Adrenal gland (tissue), 12 donors: Measurements from ENCODE around the gene ST6GALNAC3. TPM values are rescaled to one million over a fixed set of nuclear protein-coding genes. Genes with fewer than 3 reads are reported as not detected.

Source experiments
- DNase-seq, 7 donors: peaks; one replicate each; pipeline ENCODE4 v3.0.0-alpha.2; 2019 to 2020
- H3K27ac ChIP-seq, 5 donors: fragments of 200-600 bp; sonication (generic) in 4 of 5; 1 replicate in 3 of 5; 2 replicates in 2 of 5; pipeline versions ENCODE4 v1.5.1 to v1.8.0; 2016 to 2020; ENCODE audit warnings: mild to moderate bottlenecking in 1 of 5
- H3K27me3 ChIP-seq: fragments of 200-600 bp; 2 replicates; pipeline ENCODE4 v1.8.0; 2021
- H3K36me3 ChIP-seq, 2 donors: fragments of 200-600 bp; replicated peaks in 1 of 2; 1 replicate in 1 of 2; 2 replicates in 1 of 2; pipeline versions ENCODE4 v1.5.1 to v1.8.0; 2018 to 2022
- H3K4me1 ChIP-seq, 2 donors: fragments of 200-600 bp; replicated peaks in 1 of 2; 1 replicate in 1 of 2; 2 replicates in 1 of 2; pipeline versions ENCODE4 v1.5.1 to v1.8.0; 2018 to 2021
- H3K4me3 ChIP-seq, 4 donors: fragments of 200-600 bp; sonication (generic) in 3 of 4; one replicate each; pipeline ENCODE4 v1.5.1; 2016 to 2018
- H3K9me3 ChIP-seq, 3 donors: fragments of 200-600 bp; sonication (generic) in 1 of 3; replicated peaks in 1 of 3; 1 replicate in 2 of 3; 2 replicates in 1 of 3; pipeline versions ENCODE4 v1.5.1 to v1.8.0; 2016 to 2021
- POLR2A ChIP-seq, 2 donors: fragments of 450-650 bp; IDR thresholded peaks; one replicate each; pipeline ENCODE4 v1.6.1; 2017; ENCODE audit warnings: antibody characterized with exemption in 2 of 2, mild to moderate bottlenecking in 2 of 2, moderate library complexity in 1 of 2
- WGBS, 4 donors: extraction: QIAGEN DNeasy Blood & Tissue Kit in 2 of 4; methylation state at CpG; one replicate each; pipeline versions ENCODE4 v1.1.5 to v1.1.7; 2013 to 2017; 5-methylcytosine and 5-hydroxymethylcytosine counted together
- intact Hi-C, 2 donors: fragments of 100-400 bp; cut with DNase I; formaldehyde crosslinking; loops; one replicate each; pipeline versions ENCODE4 v1.14.1 to v1.15.0; 2022 to 2023
- polyA plus RNA-seq, 3 donors: library from polyadenylated mRNA; stranded (reverse); fragments of 200-250 nt in 2 of 3; fragments of 350-450 nt in 1 of 3; fragmentation: Illumina TruSeq in 1 of 3; extraction: RNeasy Lipid Tissue Mini Kit (QIAGEN cat#74804) in 1 of 3; gene quantifications; one replicate each; pipeline ENCODE4 v1.2.3, GENCODE V29; 2013 to 2014
- total RNA-seq, 9 donors: library from RNA; depleted of rRNA in 4 of 9; stranded (reverse); fragments of >200 nt in 4 of 9; fragments of 120-200 nt in 1 of 9; fragmentation: NEBNext Ultra II Directional in 1 of 9; extraction: Animal tissue kit (Norgen Biotek cat#: 25700) in 1 of 9; gene quantifications; one replicate each; pipeline versions ENCODE4 v1.1.0 to v1.2.4, GENCODE V29; 2013 to 2023
- TF ChIP-seq, protein P1 (sequence below), 6 experiments: fragments of 450-650 bp in 4 of 6; fragments of 200-600 bp in 2 of 6; sonication (generic) in 1 of 6; IDR thresholded peaks; 1 replicate in 5 of 6; 2 replicates in 1 of 6; pipeline versions ENCODE4 v1.5.1 to v1.8.0; 2016 to 2021; ENCODE audit warnings: antibody characterized with exemption in 6 of 6, mild to moderate bottlenecking in 2 of 6, moderate library complexity in 1 of 6
- donor health status: healthy with polysubstance abuse.
- donor health status: Bipolar disorder and iron deficiency.
- donor health status: DM: yes; HTN: yes; CAD: no.
- donor health status: DM: no; HTN: no; CAD: no.
- donor health status: DM: no; HTN: no; CAD: no.
- donor health status: DM: yes; HTN: yes; CAD: no.

The ST6GALNAC3 gene
- total and polyA plus RNA-seq, 12 donors = 1.4 to 11.5 (median 5.9) TPM

GRCh38 chr1:76669624-76670315 lies 595.2 kb downstream of the ST6GALNAC3 start:
- Histone ChIP-seq H3K9me3 (no peaks in the 10 kb centered on the region), H3K27me3 (no peaks in the 10 kb centered on the region), H3K4me3 (no peak overlapping the region), H3K36me3 (no peaks in the 10 kb centered on the region), H3K4me1 (no peaks in the 10 kb centered on the region), H3K27ac (no peak overlapping the region)
- TF ChIP-seq POLR2A (IDR thresholded peaks at IDR 0.05) = no peak
- TF ChIP-seq, protein P1, sequence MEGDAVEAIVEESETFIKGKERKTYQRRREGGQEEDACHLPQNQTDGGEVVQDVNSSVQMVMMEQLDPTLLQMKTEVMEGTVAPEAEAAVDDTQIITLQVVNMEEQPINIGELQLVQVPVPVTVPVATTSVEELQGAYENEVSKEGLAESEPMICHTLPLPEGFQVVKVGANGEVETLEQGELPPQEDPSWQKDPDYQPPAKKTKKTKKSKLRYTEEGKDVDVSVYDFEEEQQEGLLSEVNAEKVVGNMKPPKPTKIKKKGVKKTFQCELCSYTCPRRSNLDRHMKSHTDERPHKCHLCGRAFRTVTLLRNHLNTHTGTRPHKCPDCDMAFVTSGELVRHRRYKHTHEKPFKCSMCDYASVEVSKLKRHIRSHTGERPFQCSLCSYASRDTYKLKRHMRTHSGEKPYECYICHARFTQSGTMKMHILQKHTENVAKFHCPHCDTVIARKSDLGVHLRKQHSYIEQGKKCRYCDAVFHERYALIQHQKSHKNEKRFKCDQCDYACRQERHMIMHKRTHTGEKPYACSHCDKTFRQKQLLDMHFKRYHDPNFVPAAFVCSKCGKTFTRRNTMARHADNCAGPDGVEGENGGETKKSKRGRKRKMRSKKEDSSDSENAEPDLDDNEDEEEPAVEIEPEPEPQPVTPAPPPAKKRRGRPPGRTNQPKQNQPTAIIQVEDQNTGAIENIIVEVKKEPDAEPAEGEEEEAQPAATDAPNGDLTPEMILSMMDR (IDR thresholded peaks at IDR 0.05) = no peak
- 78 to 87% (median 83%) methylated on average over 3 of the region's 3 CpGs for WGBS, 4 donors
- intact Hi-C loops = no loop called here
- no peak for DNase-seq

DNA sequence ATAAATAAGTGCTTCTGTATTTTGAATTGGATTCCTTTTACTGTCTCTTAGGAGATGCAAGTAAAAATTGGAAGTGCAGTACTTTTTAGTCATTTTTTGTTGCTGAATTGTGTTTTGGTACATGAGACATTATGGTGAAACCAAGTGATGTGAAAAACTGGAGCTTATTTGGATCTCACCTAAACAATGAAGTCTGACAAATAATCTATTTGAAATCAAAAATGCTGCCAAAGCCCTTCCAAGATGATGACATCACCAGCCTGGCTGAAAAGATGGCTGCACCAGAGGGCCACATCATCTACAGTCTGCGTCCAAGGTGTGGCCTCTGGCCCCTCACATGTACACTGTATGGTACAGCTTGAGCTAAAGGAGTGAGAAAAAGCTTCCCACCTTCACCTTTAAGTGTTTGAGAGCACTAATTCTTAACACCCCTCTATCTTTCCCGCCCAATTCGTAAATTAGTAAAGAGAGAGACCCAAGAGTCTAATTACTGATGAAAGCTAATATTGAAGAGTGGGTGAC lies 600.2 kb downstream of the ST6GALNAC3 start:
- Histone ChIP-seq H3K4me3 (no peak overlapping the region), H3K27ac (no peak overlapping the region), H3K9me3 (no peaks in the 10 kb centered on the region), H3K4me1 (no peaks in the 10 kb centered on the region), H3K27me3 (no peaks in the 10 kb centered on the region), H3K36me3 (no peaks in the 10 kb centered on the region)
- WGBS, 4 donors = 86 to 91% (median 90%) methylated on average over 3 of the region's 3 CpGs
- DNase-seq = no peak
- intact Hi-C loops = no loop called here
- TF ChIP-seq, protein P1 (IDR thresholded peaks at IDR 0.05) = no peak
- no peak for TF ChIP-seq POLR2A (IDR thresholded peaks at IDR 0.05)

DNA sequence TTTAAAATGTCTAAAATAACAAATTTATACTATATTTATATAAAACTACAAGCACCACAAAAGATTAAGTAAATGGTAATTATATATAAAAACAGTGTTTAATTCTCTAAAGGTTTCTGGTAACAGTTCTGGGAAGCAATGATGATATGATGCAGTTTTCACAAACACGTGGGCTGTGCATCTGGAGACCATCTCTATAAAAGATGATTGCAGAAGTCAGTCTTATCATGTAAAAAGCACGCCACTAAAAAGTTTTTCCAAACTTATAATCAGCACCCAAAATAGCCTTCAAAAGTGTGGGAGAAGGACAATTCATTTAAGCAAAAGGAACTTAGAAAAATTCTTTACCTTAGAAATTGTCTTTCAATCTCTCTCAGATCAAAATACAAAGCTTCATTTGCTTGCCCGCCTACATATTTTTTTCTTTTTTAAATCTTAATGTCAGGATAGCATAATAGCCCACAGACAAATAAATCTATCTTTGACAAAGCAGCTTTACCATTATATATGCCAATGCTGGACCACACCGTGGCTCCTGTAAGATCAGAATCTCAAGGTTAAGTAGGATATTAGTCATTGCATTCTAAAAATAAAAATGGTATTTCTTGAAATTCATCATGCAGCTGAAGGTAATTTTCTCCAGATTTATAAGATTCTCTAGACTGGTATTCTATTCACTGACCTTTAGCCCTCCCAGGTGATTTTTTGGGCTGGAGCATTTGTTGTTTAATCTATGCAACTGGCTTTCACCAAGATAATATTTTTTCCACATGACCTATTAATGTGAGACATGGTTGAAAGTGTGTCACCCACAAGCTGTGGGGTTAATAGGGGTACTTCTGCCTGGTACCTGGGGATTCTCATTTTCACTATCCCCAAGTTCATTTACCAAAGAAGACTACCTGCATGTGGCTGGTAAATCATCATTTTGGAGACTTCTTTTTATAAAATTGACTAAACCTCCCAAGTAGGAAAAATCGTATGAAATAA lies 603.2 kb downstream of the ST6GALNAC3 start:
- Histone ChIP-seq H3K9me3 (no peaks in the 10 kb centered on the region), H3K36me3 (no peaks in the 10 kb centered on the region), H3K27ac (no peak overlapping the region), H3K4me1 (no peaks in the 10 kb centered on the region), H3K4me3 (no peak overlapping the region), H3K27me3 (no peaks in the 10 kb centered on the region)
- DNase-seq = no peak
- intact Hi-C loops = no loop called here
- TF ChIP-seq, protein P1 (IDR thresholded peaks at IDR 0.05) = no peak
- TF ChIP-seq POLR2A (IDR thresholded peaks at IDR 0.05) = no peak
- WGBS, 4 donors = 55 to 66% (median 61%) methylated on average over 5 of the region's 5 CpGs

DNA sequence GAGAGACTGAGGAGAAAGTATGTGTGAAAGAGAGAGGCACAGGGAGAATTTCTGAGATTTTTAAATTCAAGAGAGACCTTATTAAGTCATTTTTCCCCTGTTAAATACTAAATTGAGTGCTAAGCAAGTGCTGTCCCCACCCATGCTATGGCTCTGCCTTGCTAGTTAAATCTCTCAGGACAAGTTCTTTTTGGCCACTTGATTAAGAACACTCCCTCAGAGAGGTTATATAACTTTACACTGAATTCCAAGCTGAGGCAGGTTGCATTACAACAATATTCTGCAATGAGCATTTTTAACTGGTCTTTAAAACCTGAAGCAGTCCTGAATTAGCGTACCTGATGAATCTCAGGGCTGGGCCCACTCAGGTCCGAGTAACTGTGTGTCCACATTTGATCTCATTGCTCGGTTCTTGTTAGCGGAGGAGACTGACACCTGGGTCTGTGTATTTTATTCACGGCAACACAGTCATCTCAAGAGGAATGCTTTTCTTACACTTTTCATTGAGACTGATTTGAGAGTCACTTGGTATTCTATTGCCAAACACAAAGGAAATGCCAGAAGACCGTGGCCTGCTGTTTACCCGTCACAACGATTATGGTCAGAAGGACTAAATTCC lies 605.1 kb downstream of the ST6GALNAC3 start:
- H3K4me3 ChIP-seq = no peak overlapping the region
- H3K9me3 ChIP-seq = no peaks in the 10 kb centered on the region
- intact Hi-C loops = no loop called here
- TF ChIP-seq, protein P1 (IDR thresholded peaks at IDR 0.05) = no peak
- no peak for TF ChIP-seq POLR2A (IDR thresholded peaks at IDR 0.05)
- H3K36me3 ChIP-seq = no peaks in the 10 kb centered on the region
- DNase-seq = no peak
- 79 to 90% (median 88%) methylated on average over 8 of the region's 8 CpGs for WGBS, 4 donors
- H3K27ac ChIP-seq = no peak overlapping the region
- no peaks in the 10 kb centered on the region for H3K4me1 ChIP-seq
- H3K27me3 ChIP-seq = no peaks in the 10 kb centered on the region
